HL-60 (cell line): ENCODE data around the gene PIWIL4.

Experiments used
- GABPA ChIP-seq: IDR thresholded peaks from 2 replicates; pipeline ENCODE4 v1.6.1; 2012; ENCODE audit warnings: low read depth
- POLR2AphosphoS5 ChIP-seq: IDR thresholded peaks from 2 replicates; pipeline ENCODE4 v1.6.1; 2012; ENCODE audit warnings: low read depth
- SPI1 ChIP-seq: IDR thresholded peaks from 2 replicates; pipeline ENCODE4 v1.6.1; 2012; ENCODE audit warnings: low read depth, mild to moderate bottlenecking, borderline replicate concordance
- TF ChIP-seq, protein P1 (sequence below): IDR thresholded peaks from one replicate; pipeline ENCODE4 v1.5.1; 2011; ENCODE audit warnings: low read length, control low read depth, inconsistent platforms; ENCODE audit not compliant: insufficient read depth
- TF ChIP-seq, protein P2 (sequence below): IDR thresholded peaks from 2 replicates; pipeline ENCODE4 v1.6.1; 2012; ENCODE audit warnings: low read depth; ENCODE audit not compliant: insufficient replicate concordance

DNA sequence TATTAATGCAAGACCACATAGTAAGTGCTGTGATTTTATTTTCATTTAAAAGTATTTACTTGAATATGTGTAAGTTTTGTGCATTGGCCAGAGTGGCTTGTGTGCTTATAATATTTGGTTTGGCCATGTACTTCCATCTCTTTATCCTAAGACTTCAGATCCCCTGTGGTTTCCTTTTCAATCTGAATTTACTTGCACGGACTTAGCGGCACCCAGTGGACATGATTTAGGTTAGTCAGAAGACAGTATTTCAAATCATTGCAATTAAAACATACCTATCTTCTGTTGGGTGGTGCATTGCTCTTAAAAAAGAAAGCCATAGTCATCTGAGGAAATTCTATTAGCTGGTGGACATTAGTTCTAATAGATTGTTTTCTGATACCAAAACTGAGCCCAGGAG, 30.7 kb downstream of the PIWIL4 start:
- TF ChIP-seq, protein P1, sequence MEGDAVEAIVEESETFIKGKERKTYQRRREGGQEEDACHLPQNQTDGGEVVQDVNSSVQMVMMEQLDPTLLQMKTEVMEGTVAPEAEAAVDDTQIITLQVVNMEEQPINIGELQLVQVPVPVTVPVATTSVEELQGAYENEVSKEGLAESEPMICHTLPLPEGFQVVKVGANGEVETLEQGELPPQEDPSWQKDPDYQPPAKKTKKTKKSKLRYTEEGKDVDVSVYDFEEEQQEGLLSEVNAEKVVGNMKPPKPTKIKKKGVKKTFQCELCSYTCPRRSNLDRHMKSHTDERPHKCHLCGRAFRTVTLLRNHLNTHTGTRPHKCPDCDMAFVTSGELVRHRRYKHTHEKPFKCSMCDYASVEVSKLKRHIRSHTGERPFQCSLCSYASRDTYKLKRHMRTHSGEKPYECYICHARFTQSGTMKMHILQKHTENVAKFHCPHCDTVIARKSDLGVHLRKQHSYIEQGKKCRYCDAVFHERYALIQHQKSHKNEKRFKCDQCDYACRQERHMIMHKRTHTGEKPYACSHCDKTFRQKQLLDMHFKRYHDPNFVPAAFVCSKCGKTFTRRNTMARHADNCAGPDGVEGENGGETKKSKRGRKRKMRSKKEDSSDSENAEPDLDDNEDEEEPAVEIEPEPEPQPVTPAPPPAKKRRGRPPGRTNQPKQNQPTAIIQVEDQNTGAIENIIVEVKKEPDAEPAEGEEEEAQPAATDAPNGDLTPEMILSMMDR: no peak
- no peak for TF ChIP-seq SPI1
- no peak for TF ChIP-seq POLR2AphosphoS5
- TF ChIP-seq GABPA: no peak
- TF ChIP-seq, protein P2, sequence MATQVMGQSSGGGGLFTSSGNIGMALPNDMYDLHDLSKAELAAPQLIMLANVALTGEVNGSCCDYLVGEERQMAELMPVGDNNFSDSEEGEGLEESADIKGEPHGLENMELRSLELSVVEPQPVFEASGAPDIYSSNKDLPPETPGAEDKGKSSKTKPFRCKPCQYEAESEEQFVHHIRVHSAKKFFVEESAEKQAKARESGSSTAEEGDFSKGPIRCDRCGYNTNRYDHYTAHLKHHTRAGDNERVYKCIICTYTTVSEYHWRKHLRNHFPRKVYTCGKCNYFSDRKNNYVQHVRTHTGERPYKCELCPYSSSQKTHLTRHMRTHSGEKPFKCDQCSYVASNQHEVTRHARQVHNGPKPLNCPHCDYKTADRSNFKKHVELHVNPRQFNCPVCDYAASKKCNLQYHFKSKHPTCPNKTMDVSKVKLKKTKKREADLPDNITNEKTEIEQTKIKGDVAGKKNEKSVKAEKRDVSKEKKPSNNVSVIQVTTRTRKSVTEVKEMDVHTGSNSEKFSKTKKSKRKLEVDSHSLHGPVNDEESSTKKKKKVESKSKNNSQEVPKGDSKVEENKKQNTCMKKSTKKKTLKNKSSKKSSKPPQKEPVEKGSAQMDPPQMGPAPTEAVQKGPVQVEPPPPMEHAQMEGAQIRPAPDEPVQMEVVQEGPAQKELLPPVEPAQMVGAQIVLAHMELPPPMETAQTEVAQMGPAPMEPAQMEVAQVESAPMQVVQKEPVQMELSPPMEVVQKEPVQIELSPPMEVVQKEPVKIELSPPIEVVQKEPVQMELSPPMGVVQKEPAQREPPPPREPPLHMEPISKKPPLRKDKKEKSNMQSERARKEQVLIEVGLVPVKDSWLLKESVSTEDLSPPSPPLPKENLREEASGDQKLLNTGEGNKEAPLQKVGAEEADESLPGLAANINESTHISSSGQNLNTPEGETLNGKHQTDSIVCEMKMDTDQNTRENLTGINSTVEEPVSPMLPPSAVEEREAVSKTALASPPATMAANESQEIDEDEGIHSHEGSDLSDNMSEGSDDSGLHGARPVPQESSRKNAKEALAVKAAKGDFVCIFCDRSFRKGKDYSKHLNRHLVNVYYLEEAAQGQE: no peak
